GM12864 (cell line): Measurements from ENCODE around the gene TMEM176B.

Source experiments
- DNase-seq: peaks from one replicate; pipeline ENCODE4 v3.0.0-alpha.2; 2011; ENCODE audit warnings: low read depth
- H3K4me3 ChIP-seq: 2 replicates; pipeline ENCODE4 v1.5.1; 2011; ENCODE audit warnings: mild to moderate bottlenecking, low read depth, low read length, control low read depth
- TF ChIP-seq, protein P1 (sequence below): IDR thresholded peaks from 2 replicates; pipeline ENCODE4 v1.5.1; 2011; ENCODE audit warnings: low read depth, mild to moderate bottlenecking, moderate library complexity, low read length, control low read depth, inconsistent platforms; ENCODE audit errors: missing control alignments

The TMEM176B gene

GRCh38 chr7:150830937-150831336, 30.8 kb upstream of the TMEM176B start:
- no peak for DNase-seq
- TF ChIP-seq, protein P1, sequence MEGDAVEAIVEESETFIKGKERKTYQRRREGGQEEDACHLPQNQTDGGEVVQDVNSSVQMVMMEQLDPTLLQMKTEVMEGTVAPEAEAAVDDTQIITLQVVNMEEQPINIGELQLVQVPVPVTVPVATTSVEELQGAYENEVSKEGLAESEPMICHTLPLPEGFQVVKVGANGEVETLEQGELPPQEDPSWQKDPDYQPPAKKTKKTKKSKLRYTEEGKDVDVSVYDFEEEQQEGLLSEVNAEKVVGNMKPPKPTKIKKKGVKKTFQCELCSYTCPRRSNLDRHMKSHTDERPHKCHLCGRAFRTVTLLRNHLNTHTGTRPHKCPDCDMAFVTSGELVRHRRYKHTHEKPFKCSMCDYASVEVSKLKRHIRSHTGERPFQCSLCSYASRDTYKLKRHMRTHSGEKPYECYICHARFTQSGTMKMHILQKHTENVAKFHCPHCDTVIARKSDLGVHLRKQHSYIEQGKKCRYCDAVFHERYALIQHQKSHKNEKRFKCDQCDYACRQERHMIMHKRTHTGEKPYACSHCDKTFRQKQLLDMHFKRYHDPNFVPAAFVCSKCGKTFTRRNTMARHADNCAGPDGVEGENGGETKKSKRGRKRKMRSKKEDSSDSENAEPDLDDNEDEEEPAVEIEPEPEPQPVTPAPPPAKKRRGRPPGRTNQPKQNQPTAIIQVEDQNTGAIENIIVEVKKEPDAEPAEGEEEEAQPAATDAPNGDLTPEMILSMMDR: no peak
- H3K4me3 ChIP-seq: no peak overlapping the region

- TF ChIP-seq, protein P1: no peak
- no peak overlapping the region for H3K4me3 ChIP-seq
- no peak for DNase-seq
These were observed 29.3 kb upstream of the TMEM176B start for GRCh38 chr7:150829426-150829825.

- DNase-seq: no peak
- no peak overlapping the region for H3K4me3 ChIP-seq
- TF ChIP-seq, protein P1: no peak
These were observed 28.2 kb upstream of the TMEM176B start for GRCh38 chr7:150828384-150828783.

GRCh38 chr7:150826061-150826849, 26.1 kb upstream of the TMEM176B start:
- no peak for DNase-seq
- TF ChIP-seq, protein P1: no peak
- no peak overlapping the region for H3K4me3 ChIP-seq

- no peak overlapping the region for H3K4me3 ChIP-seq
- DNase-seq: no peak
- TF ChIP-seq, protein P1: no peak
These were observed 24.4 kb upstream of the TMEM176B start for GRCh38 chr7:150824379-150825177.

- TF ChIP-seq, protein P1: no peak
- DNase-seq: no peak
- no peak overlapping the region for H3K4me3 ChIP-seq
These were observed 23.4 kb upstream of the TMEM176B start for GRCh38 chr7:150823484-150824126.
